ENCODE data around the gene RSPH4A.
"Not testable (repeated sequence)": the region's sequence is repeated elsewhere in the genome, so short reads cannot be mapped to it uniquely, and the experiment has no call there.

- TF ChIP-seq, protein P1, sequence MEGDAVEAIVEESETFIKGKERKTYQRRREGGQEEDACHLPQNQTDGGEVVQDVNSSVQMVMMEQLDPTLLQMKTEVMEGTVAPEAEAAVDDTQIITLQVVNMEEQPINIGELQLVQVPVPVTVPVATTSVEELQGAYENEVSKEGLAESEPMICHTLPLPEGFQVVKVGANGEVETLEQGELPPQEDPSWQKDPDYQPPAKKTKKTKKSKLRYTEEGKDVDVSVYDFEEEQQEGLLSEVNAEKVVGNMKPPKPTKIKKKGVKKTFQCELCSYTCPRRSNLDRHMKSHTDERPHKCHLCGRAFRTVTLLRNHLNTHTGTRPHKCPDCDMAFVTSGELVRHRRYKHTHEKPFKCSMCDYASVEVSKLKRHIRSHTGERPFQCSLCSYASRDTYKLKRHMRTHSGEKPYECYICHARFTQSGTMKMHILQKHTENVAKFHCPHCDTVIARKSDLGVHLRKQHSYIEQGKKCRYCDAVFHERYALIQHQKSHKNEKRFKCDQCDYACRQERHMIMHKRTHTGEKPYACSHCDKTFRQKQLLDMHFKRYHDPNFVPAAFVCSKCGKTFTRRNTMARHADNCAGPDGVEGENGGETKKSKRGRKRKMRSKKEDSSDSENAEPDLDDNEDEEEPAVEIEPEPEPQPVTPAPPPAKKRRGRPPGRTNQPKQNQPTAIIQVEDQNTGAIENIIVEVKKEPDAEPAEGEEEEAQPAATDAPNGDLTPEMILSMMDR (IDR thresholded peaks at IDR 0.05) = not testable (repeated sequence)
- not testable (repeated sequence) for TF ChIP-seq POLR2A, POLR2AphosphoS5, EP300 (IDR thresholded peaks at IDR 0.05)
These were observed 12.4 kb upstream of the RSPH4A start for GRCh38 chr6:116603916-116604315.
